DLD1 (cell line): ENCODE measurements around the gene IQCH.
"Not testable (repeated sequence)": the region's sequence is repeated elsewhere in the genome, so short reads cannot be mapped to it uniquely, and the experiment has no call there.

Source experiments
- in situ Hi-C: cut with HindIII; loops from 2 replicates; pipeline ENCODE4 v1.10.0; 2017; ENCODE audit warnings: low sequenced_read_pairs

IQCH gene

GRCh38 chr15:67244971-67245478, 9.6 kb upstream of the IQCH start:
- in situ Hi-C loops = no loop called here

- in situ Hi-C loops = not testable (repeated sequence)
These were observed 8.0 kb upstream of the IQCH start for GRCh38 chr15:67246606-67247005.

GRCh38 chr15:67248011-67248505, 6.5 kb upstream of the IQCH start:
- in situ Hi-C loops = no loop called here

- in situ Hi-C loops = no loop called here
These were observed 4.8 kb upstream of the IQCH start for GRCh38 chr15:67249830-67250229.

GRCh38 chr15:67251318-67251717, 3.3 kb upstream of the IQCH start:
- in situ Hi-C loops = no loop called here

- in situ Hi-C loops = no loop called here
These were observed 1.5 kb upstream of the IQCH start for GRCh38 chr15:67253101-67253500.

- in situ Hi-C loops = no loop called here
These were observed 893 bp upstream of the IQCH start for GRCh38 chr15:67253549-67254237.

- in situ Hi-C loops = no loop called here
These were observed 1.5 kb downstream of the IQCH start for GRCh38 chr15:67256051-67256450.

- in situ Hi-C loops = not testable (repeated sequence)
These were observed 3.8 kb downstream of the IQCH start for GRCh38 chr15:67258412-67258811.

- in situ Hi-C loops = no loop called here
These were observed 4.8 kb downstream of the IQCH start for GRCh38 chr15:67259379-67259778.

GRCh38 chr15:67259806-67260205, 5.2 kb downstream of the IQCH start:
- in situ Hi-C loops = no loop called here

- in situ Hi-C loops = no loop called here
These were observed 12.3 kb downstream of the IQCH start for GRCh38 chr15:67266870-67267269.

GRCh38 chr15:67267440-67267839, 12.9 kb downstream of the IQCH start:
- in situ Hi-C loops = no loop called here

GRCh38 chr15:67267951-67268941, 13.7 kb downstream of the IQCH start:
- in situ Hi-C loops = no loop called here

GRCh38 chr15:67274236-67274635, 19.6 kb downstream of the IQCH start:
- in situ Hi-C loops = no loop called here

GRCh38 chr15:67276666-67277065, 22.1 kb downstream of the IQCH start:
- in situ Hi-C loops = no loop called here

GRCh38 chr15:67280217-67280616, 25.6 kb downstream of the IQCH start:
- in situ Hi-C loops = no loop called here

- in situ Hi-C loops = no loop called here
These were observed 27.1 kb downstream of the IQCH start for GRCh38 chr15:67281714-67282113.

- in situ Hi-C loops = not testable (repeated sequence)
These were observed 31.0 kb downstream of the IQCH start for GRCh38 chr15:67285625-67286024.

GRCh38 chr15:67286400-67286799, 31.8 kb downstream of the IQCH start:
- in situ Hi-C loops = not testable (repeated sequence)

GRCh38 chr15:67290319-67290718, 35.7 kb downstream of the IQCH start:
- in situ Hi-C loops = no loop called here

- in situ Hi-C loops = no loop called here
These were observed 41.6 kb downstream of the IQCH start for GRCh38 chr15:67296188-67296587.
